IPS-20b (cell line): ENCODE measurements around the gene UNC5A.

Experiments used
- H3K27ac ChIP-seq: one replicate; pipeline ENCODE4 v1.5.1; 2013; ENCODE audit warnings: low read length
- H3K27me3 ChIP-seq: 2 replicates; pipeline ENCODE4 v1.6.1; 2013; ENCODE audit warnings: mild to moderate bottlenecking, low read length, inconsistent platforms; ENCODE audit not compliant: insufficient read depth
- H3K36me3 ChIP-seq: 2 replicates; pipeline ENCODE4 v1.6.1; 2013; ENCODE audit warnings: low read depth, mild to moderate bottlenecking, inconsistent platforms, low read length, moderate library complexity; ENCODE audit not compliant: insufficient read depth
- H3K4me1 ChIP-seq: 2 replicates; pipeline ENCODE4 v1.6.1; 2013; ENCODE audit warnings: mild to moderate bottlenecking, control low read depth, inconsistent platforms, low read length, moderate library complexity; ENCODE audit not compliant: insufficient read depth
- H3K4me3 ChIP-seq: 2 replicates; pipeline ENCODE4 v1.5.1; 2013; ENCODE audit warnings: mild to moderate bottlenecking, low read length, inconsistent platforms
- H3K9ac ChIP-seq: 2 replicates; pipeline ENCODE4 v1.6.1; 2013; ENCODE audit warnings: low read depth, mild to moderate bottlenecking, inconsistent platforms, low read length, moderate library complexity
- H3K9me3 ChIP-seq: 2 replicates; pipeline ENCODE4 v1.6.1; 2013; ENCODE audit warnings: mild to moderate bottlenecking, low read depth, low read length, inconsistent platforms; ENCODE audit not compliant: insufficient read depth

The UNC5A gene

DNA sequence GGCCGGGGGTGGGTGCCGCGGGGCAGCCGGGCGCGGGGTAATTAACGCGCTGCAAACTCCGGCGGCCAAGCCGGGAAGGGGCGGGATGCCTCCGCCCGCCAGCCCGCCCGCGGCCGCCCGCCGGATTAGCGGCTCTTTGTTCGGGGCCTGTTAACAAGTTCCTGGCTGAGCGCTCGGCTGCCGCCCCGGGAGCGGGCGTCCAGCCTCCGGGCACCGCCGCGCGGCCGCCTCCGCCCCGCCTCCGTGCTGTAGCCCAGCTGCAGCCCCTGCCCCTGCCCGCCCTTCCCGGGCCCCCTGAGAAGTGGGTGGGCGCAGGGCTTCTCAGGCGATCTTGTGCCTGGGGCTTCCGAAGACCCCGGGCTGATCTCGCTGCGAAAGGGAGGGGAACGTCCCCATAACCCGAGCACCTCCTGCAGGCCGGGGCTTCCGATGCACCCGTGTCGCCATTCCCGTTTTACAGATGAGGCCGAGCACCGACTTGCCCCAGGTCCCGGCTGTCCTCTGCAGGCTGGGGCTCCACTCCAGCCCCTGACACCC, 7.5 kb downstream of the UNC5A start:
- no peak overlapping the region for H3K27ac ChIP-seq
- H3K4me3 ChIP-seq = peak overlapping the region; percentile 65; the same call in 1 of the 2 replicates
- no peaks in the 10 kb centered on the region for H3K9me3 ChIP-seq
- H3K27me3 ChIP-seq = peaks cover 89% of the 10 kb centered on the region
- no peaks in the 10 kb centered on the region for H3K36me3 ChIP-seq
- peaks cover 16% of the 10 kb centered on the region for H3K4me1 ChIP-seq
- H3K9ac ChIP-seq = no peak overlapping the region; the same call in 1 of the 2 replicates

DNA sequence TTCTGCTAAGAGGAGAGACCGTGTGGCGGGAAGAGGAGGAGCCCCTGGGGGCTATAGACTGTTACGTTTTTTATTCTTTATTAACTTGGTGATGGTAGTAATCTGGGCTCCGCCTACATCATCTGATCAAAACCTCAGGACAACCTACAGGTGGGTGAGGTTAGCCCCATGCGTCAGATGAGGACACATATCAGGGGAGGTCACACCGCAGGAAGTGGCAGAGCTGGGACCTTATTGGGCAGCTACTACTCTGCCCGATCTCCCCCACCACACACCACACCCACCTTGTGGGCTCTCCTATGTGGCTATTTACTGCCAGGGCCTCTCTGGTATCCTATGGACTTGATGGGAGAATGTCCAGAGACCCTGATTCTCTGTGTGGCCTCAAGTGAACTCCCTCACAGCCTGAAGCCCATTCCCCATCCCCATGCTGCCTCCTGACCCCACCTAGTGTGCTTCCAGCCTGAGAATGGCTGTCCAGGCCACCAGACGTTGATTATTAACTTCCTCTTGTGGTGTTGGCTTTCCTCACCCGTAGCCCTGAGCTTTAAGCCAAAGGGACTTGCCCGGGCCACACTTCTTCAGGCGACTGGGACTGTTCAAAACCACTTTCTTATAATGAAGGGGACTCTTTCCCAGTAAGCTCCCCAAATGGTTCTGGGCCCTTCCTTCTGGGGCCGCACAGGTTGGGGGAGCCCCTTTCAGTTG, 8.2 kb downstream of the UNC5A start:
- Histone ChIP-seq H3K27me3 (peaks cover 89% of the 10 kb centered on the region), H3K4me3 (peak overlapping the region; percentile 65; the same call in 1 of the 2 replicates), H3K4me1 (peaks cover 13% of the 10 kb centered on the region; the same call in 1 of the 2 replicates), H3K36me3 (no peaks in the 10 kb centered on the region), H3K27ac (no peak overlapping the region), H3K9me3 (no peaks in the 10 kb centered on the region), H3K9ac (no peak overlapping the region; the same call in 1 of the 2 replicates)

DNA sequence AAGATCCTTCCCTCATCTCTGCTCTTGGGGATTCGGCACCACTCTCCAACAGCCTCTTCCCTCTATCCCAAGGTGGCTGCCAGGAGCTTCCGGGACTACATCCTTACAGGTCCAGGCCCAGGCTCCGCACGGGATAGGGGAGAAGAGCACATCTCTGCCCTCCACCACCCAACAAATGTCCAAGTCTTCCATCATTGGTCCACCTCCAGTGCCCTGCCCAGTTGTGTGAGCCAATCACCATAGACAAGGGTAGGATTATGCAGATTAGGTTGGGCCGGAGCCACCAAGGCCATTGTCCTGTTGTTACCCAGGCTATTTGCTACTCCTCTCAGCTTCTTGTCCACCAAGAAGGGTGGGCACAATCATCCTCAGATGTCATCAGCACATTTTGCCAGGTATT, 9.1 kb downstream of the UNC5A start:
- Histone ChIP-seq H3K27me3 (peaks cover 85% of the 10 kb centered on the region), H3K4me3 (no peak overlapping the region), H3K9ac (no peak overlapping the region), H3K36me3 (no peaks in the 10 kb centered on the region), H3K27ac (no peak overlapping the region), H3K4me1 (peaks cover 13% of the 10 kb centered on the region; the same call in 1 of the 2 replicates), H3K9me3 (no peaks in the 10 kb centered on the region)

GRCh38 chr5:176820937-176821336, 10.6 kb downstream of the UNC5A start:
- H3K36me3 ChIP-seq = no peaks in the 10 kb centered on the region

GRCh38 chr5:176821441-176821840, 11.1 kb downstream of the UNC5A start:
- H3K36me3 ChIP-seq = no peaks in the 10 kb centered on the region
- no peak overlapping the region for H3K27ac ChIP-seq
- H3K4me3 ChIP-seq = no peak overlapping the region
- peaks cover 11% of the 10 kb centered on the region; the same call in 1 of the 2 replicates for H3K4me1 ChIP-seq
- H3K9ac ChIP-seq = no peak overlapping the region
- peaks cover 74% of the 10 kb centered on the region for H3K27me3 ChIP-seq
- no peaks in the 10 kb centered on the region for H3K9me3 ChIP-seq

More at GRCh38 chr5:176820937-176821336, 10.6 kb downstream of the UNC5A start:
- H3K4me1 ChIP-seq = peaks cover 13% of the 10 kb centered on the region; the same call in 1 of the 2 replicates
- peaks cover 77% of the 10 kb centered on the region for H3K27me3 ChIP-seq
- no peak overlapping the region for H3K9ac ChIP-seq
- no peak overlapping the region for H3K27ac ChIP-seq
- H3K4me3 ChIP-seq = no peak overlapping the region
- H3K9me3 ChIP-seq = no peaks in the 10 kb centered on the region

DNA sequence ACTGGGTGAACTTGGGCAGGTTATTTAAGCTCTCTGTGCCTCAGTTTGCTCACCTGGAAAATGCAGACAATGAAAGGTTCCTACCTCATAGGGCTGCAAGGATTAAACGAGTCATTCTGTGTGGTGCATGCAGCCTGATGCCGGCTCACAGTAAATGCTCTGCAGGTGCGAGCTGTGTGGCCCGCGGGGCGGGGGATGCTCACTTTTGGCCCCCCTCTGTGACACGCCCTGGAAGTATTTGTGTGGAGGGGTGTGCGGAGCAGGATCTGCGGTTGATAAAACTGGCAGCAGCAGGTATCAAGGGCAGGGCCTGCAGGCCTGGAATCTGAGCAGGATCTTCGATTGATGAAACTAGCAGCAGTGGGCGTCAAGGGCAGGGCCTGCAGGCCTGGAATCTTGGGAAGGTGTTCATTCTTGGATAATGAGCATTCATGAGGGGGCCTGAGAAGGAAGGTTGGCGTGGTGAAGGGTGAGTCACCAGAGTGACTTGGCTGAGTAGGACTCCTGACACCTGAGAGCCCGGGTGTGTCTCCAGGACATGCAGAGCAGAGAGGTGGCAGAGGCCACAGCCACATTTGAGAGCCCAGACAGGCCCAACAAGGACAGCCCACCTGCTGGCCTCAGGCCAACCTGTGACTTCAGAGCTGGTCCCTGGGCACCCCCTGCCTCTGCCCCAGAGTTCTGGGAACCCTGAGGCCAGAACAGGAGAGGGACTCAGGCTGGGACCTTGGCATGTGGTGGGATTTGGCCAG, 11.9 kb downstream of the UNC5A start:
- Histone ChIP-seq H3K9ac (no peak overlapping the region), H3K4me1 (peaks cover 6% of the 10 kb centered on the region; the same call in 1 of the 2 replicates), H3K4me3 (no peak overlapping the region), H3K36me3 (no peaks in the 10 kb centered on the region), H3K9me3 (no peaks in the 10 kb centered on the region), H3K27ac (no peak overlapping the region), H3K27me3 (peaks cover 66% of the 10 kb centered on the region)

- Histone ChIP-seq H3K36me3 (no peaks in the 10 kb centered on the region), H3K27ac (no peak overlapping the region), H3K4me3 (no peak overlapping the region), H3K9ac (no peak overlapping the region), H3K9me3 (no peaks in the 10 kb centered on the region), H3K4me1 (peaks cover 6% of the 10 kb centered on the region; the same call in 1 of the 2 replicates), H3K27me3 (peaks cover 65% of the 10 kb centered on the region)
Observed at GRCh38 chr5:176822793-176823481, 12.6 kb downstream of the UNC5A start.

GRCh38 chr5:176823869-176824412, 13.6 kb downstream of the UNC5A start:
- no peak overlapping the region for H3K27ac ChIP-seq
- H3K4me3 ChIP-seq = no peak overlapping the region
- no peaks in the 10 kb centered on the region for H3K4me1 ChIP-seq
- H3K27me3 ChIP-seq = peaks cover 55% of the 10 kb centered on the region
- H3K9me3 ChIP-seq = no peaks in the 10 kb centered on the region
- no peaks in the 10 kb centered on the region for H3K36me3 ChIP-seq
- no peak overlapping the region for H3K9ac ChIP-seq

- H3K36me3 ChIP-seq = no peaks in the 10 kb centered on the region
- peaks cover 49% of the 10 kb centered on the region for H3K27me3 ChIP-seq
- H3K9ac ChIP-seq = no peak overlapping the region
- H3K4me1 ChIP-seq = no peaks in the 10 kb centered on the region
- no peak overlapping the region for H3K27ac ChIP-seq
- H3K9me3 ChIP-seq = no peaks in the 10 kb centered on the region
- no peak overlapping the region for H3K4me3 ChIP-seq
Observed at GRCh38 chr5:176824604-176825003, 14.2 kb downstream of the UNC5A start.

GRCh38 chr5:176825234-176825633, 14.9 kb downstream of the UNC5A start:
- no peaks in the 10 kb centered on the region for H3K4me1 ChIP-seq
- H3K36me3 ChIP-seq = no peaks in the 10 kb centered on the region
- H3K27ac ChIP-seq = no peak overlapping the region
- peaks cover 46% of the 10 kb centered on the region for H3K27me3 ChIP-seq
- no peaks in the 10 kb centered on the region for H3K9me3 ChIP-seq
- H3K4me3 ChIP-seq = no peak overlapping the region
- H3K9ac ChIP-seq = no peak overlapping the region

GRCh38 chr5:176825957-176826356, 15.6 kb downstream of the UNC5A start:
- Histone ChIP-seq H3K27me3 (peaks cover 39% of the 10 kb centered on the region), H3K9ac (no peak overlapping the region), H3K4me1 (no peaks in the 10 kb centered on the region), H3K36me3 (no peaks in the 10 kb centered on the region), H3K4me3 (no peak overlapping the region), H3K27ac (no peak overlapping the region), H3K9me3 (no peaks in the 10 kb centered on the region)
